A549 (cell line): ENCODE data around the gene KRTCAP2. TPM values are rescaled to one million over a fixed set of nuclear protein-coding genes. Genes with fewer than 3 reads are reported as not detected.
A peak's percentile ranks its signal among the peaks of the same experiment; 100 is the strongest.

ENCODE experiments used
- ATAC-seq, 2 experiments: fragments of 200-7000 bp in 1 of 2; fragments of >200 bp in 1 of 2; cut with Nextera tagmentation in 1 of 2; cut with Tn5 transposase in 1 of 2; 3 replicates each; pipeline versions ENCODE4 v1.8.0 to v1.9.1; 2018 to 2020; ENCODE audit warnings: mild to moderate bottlenecking in 1 of 2, moderate library complexity in 1 of 2
- CTCF ChIA-PET: fragments of 300-600 bp; sonication (Branson Sonifier 250); formaldehyde crosslinking; extraction: SDS; loops from one replicate; lab custom pipeline; 2021; ENCODE audit warnings: antibody characterized with exemption, inconsistent platforms; lab: Yijun Ruan, JAX
- POLR2A ChIA-PET: fragments of 350-600 bp; formaldehyde crosslinking; extraction: SDS; loops from one replicate; lab custom pipeline; 2021; ENCODE audit warnings: antibody characterized with exemption, inconsistent platforms; lab: Yijun Ruan, JAX
- DNase-seq, 2 experiments: peaks; one replicate each; pipeline versions ENCODE4 v3.0.0 to v3.0.0-alpha.2; 2011 to 2016; ENCODE audit warnings: low read depth in 1 of 2, low spot score in 1 of 2
- FAIRE-seq: peaks from 2 replicates; lab custom pipeline; 2011; peaks lifted over from hg19 to GRCh38; lab: Jason Lieb, UNC
- H3K27ac ChIP-seq, 2 experiments: fragments of >200 bp; sonication (Bioruptor Twin); formaldehyde crosslinking; 3 replicates each; pipeline ENCODE4 v1.5.1; 2016 to 2017
- H3K4me1 ChIP-seq: fragments of >200 bp; sonication (Bioruptor Twin); formaldehyde crosslinking; 3 replicates; pipeline ENCODE4 v1.6.1; 2016
- H3K4me2 ChIP-seq: fragments of >200 bp; sonication (Bioruptor Twin); formaldehyde crosslinking; 3 replicates; pipeline ENCODE4 v1.6.1; 2016
- H3K4me3 ChIP-seq: fragments of >200 bp; sonication (Bioruptor Twin); formaldehyde crosslinking; 3 replicates; pipeline ENCODE4 v1.5.1; 2016
- H3K9me3 ChIP-seq: fragments of >200 bp; sonication (Bioruptor Twin); formaldehyde crosslinking; 3 replicates; pipeline ENCODE4 v1.6.1; 2016
- BHLHE40 ChIP-seq: IDR thresholded peaks from 2 replicates; pipeline ENCODE4 v1.6.1; 2012; ENCODE audit warnings: low read depth, low read length, inconsistent platforms
- CEBPB ChIP-seq, 2 experiments: fragments of >200 bp in 1 of 2; sonication (Bioruptor Twin) in 1 of 2; formaldehyde crosslinking in 1 of 2; IDR thresholded peaks; 2 replicates each; pipeline ENCODE4 v1.6.1; 2012 to 2016
- CHD2 ChIP-seq: fragments of 150-350 bp; IDR thresholded peaks from 2 replicates; pipeline ENCODE4 v1.6.1; 2014; ENCODE audit warnings: low read length; ENCODE audit not compliant: partially characterized antibody
- EHF ChIP-seq: fragments of 250-450 bp; sonication (Bioruptor Pico); IDR thresholded peaks from 2 replicates; pipeline ENCODE4 v1.5.0; 2020; ENCODE audit warnings: mild to moderate bottlenecking
- EHMT2 ChIP-seq: fragments of 200-600 bp; sonication (generic); IDR thresholded peaks from 2 replicates; pipeline ENCODE4 v1.6.1; 2016; ENCODE audit warnings: antibody characterized with exemption, low read depth, mild to moderate bottlenecking, moderate library complexity
- EP300 ChIP-seq, 2 experiments: fragments of >200 bp; sonication (Bioruptor Twin); formaldehyde crosslinking; IDR thresholded peaks; 2 replicates in 1 of 2; 3 replicates in 1 of 2; pipeline ENCODE4 v1.6.1; 2016 to 2017
- ESRRA ChIP-seq: fragments of 150-350 bp; IDR thresholded peaks from 2 replicates; pipeline ENCODE4 v1.6.1; 2014; ENCODE audit warnings: mild to moderate bottlenecking, low read length, borderline replicate concordance
- FOSL2 ChIP-seq, 2 experiments: fragments of 450-650 bp in 1 of 2; fragments of >200 bp in 1 of 2; sonication (Bioruptor Twin) in 1 of 2; formaldehyde crosslinking; IDR thresholded peaks; 2 replicates each; pipeline versions ENCODE4 v1.5.0 to v1.6.1; 2016 to 2020; ENCODE audit warnings: mild to moderate bottlenecking in 1 of 2, moderate library complexity in 1 of 2
- FOXS1 ChIP-seq: fragments of 250-450 bp; sonication (Bioruptor Pico); IDR thresholded peaks from 2 replicates; pipeline ENCODE4 v1.5.0; 2020; ENCODE audit warnings: mild to moderate bottlenecking, moderate library complexity
- GATA3 ChIP-seq: IDR thresholded peaks from 2 replicates; pipeline ENCODE4 v1.6.1; 2012; ENCODE audit warnings: borderline replicate concordance
- HOXB5 ChIP-seq: fragments of 250-450 bp; sonication (Bioruptor Pico); IDR thresholded peaks from 2 replicates; pipeline ENCODE4 v1.5.0; 2020; ENCODE audit warnings: mild to moderate bottlenecking, moderate library complexity
- JUN ChIP-seq, 2 experiments: fragments of >200 bp; sonication (Bioruptor Twin); formaldehyde crosslinking; IDR thresholded peaks; 2 replicates in 1 of 2; 3 replicates in 1 of 2; pipeline ENCODE4 v1.6.1; 2016 to 2017
- JUNB ChIP-seq: fragments of >200 bp; sonication (Bioruptor Twin); formaldehyde crosslinking; IDR thresholded peaks from 2 replicates; pipeline ENCODE4 v1.6.1; 2016
- KDM5A ChIP-seq: fragments of 200-600 bp; sonication (generic); IDR thresholded peaks from 2 replicates; pipeline ENCODE4 v1.6.1; 2016; ENCODE audit warnings: antibody characterized with exemption, mild to moderate bottlenecking
- MAZ ChIP-seq: fragments of 150-350 bp; IDR thresholded peaks from 2 replicates; pipeline ENCODE4 v1.6.1; 2014; ENCODE audit warnings: antibody characterized with exemption, low read depth, low read length, borderline replicate concordance
- NPAS2 ChIP-seq: fragments of 250-450 bp; sonication (Bioruptor Pico); IDR thresholded peaks from 2 replicates; pipeline ENCODE4 v1.8.0; 2022; ENCODE audit warnings: mild to moderate bottlenecking, moderate library complexity, borderline replicate concordance
- NR3C1 ChIP-seq: fragments of >200 bp; sonication (Bioruptor Twin); formaldehyde crosslinking; IDR thresholded peaks from 3 replicates; pipeline ENCODE4 v1.6.1; 2017
- POLR2A ChIP-seq: IDR thresholded peaks from 2 replicates; pipeline ENCODE4 v1.6.1; 2012; ENCODE audit warnings: mild to moderate bottlenecking, low read length
- POLR2AphosphoS2 ChIP-seq: conservative IDR thresholded peaks from 2 replicates; pipeline ENCODE4 v1.6.1; 2012; ENCODE audit warnings: low read length, improper control_type of control experiment, inconsistent platforms
- RAD21 ChIP-seq, 2 experiments: fragments of >200 bp in 1 of 2; sonication (Bioruptor Twin) in 1 of 2; formaldehyde crosslinking in 1 of 2; IDR thresholded peaks in 1 of 2; conservative IDR thresholded peaks in 1 of 2; 2 replicates in 1 of 2; 3 replicates in 1 of 2; pipeline ENCODE4 v1.6.1; 2012 to 2018; ENCODE audit warnings: inconsistent platforms in 1 of 2
- RNF2 ChIP-seq: fragments of 200-600 bp; sonication (generic); IDR thresholded peaks from 2 replicates; pipeline ENCODE4 v1.6.1; 2016; ENCODE audit warnings: low read depth, mild to moderate bottlenecking, antibody characterized with exemption, moderate library complexity, borderline replicate concordance
- TFCP2L1 ChIP-seq: fragments of 250-450 bp; sonication (Bioruptor Pico); IDR thresholded peaks from 2 replicates; pipeline ENCODE4 v1.5.0; 2021; ENCODE audit warnings: mild to moderate bottlenecking
- TP53 ChIP-seq: fragments of 250-450 bp; sonication (Bioruptor Pico); IDR thresholded peaks from 2 replicates; pipeline ENCODE4 v1.5.0; 2021; ENCODE audit warnings: mild to moderate bottlenecking, moderate library complexity
- ZC3H11A ChIP-seq: fragments of 450-650 bp; IDR thresholded peaks from 2 replicates; pipeline ENCODE4 v1.6.1; 2014; ENCODE audit warnings: antibody characterized with exemption, mild to moderate bottlenecking
- ZFP36 ChIP-seq: fragments of 450-650 bp; IDR thresholded peaks from 2 replicates; pipeline ENCODE4 v1.6.1; 2014; ENCODE audit warnings: borderline replicate concordance; ENCODE audit not compliant: partially characterized antibody
- ZSCAN20 ChIP-seq: fragments of 250-450 bp; sonication (Bioruptor Pico); IDR thresholded peaks from 2 replicates; pipeline ENCODE4 v1.8.0; 2022; ENCODE audit warnings: mild to moderate bottlenecking, moderate library complexity
- WGBS: methylation state at CpG from one replicate; pipeline ENCODE4 v1.1.6; 2017; ENCODE audit errors: missing lambda C conversion rate; 5-methylcytosine and 5-hydroxymethylcytosine counted together
- polyA plus RNA-seq, 4 experiments: library from polyadenylated mRNA; depleted of rRNA in 3 of 4; stranded (reverse); fragments of >200 nt; fragmentation: RNase III in 1 of 4; extraction: RNeasy Plus Mini Kit Qiagen cat#74134 plus additional on column Dnase treatment in 1 of 4; gene quantifications; 2 replicates in 3 of 4; 3 replicates in 1 of 4; pipeline ENCODE4 v1.2.3, GENCODE V29; 2011 to 2017
- TF ChIP-seq, protein P1 (sequence below): IDR thresholded peaks from 2 replicates; pipeline ENCODE4 v1.6.1; 2012
- TF ChIP-seq, protein P2 (sequence below): fragments of 250-450 bp; sonication (Bioruptor Pico); IDR thresholded peaks from 2 replicates; pipeline ENCODE4 v1.5.0; 2021; ENCODE audit warnings: mild to moderate bottlenecking, moderate library complexity, borderline replicate concordance
- TF ChIP-seq, protein P3 (sequence below): IDR thresholded peaks from 2 replicates; pipeline ENCODE4 v1.6.1; 2012; ENCODE audit warnings: low read depth, borderline replicate concordance
- TF ChIP-seq, protein P4 (sequence below): fragments of 450-650 bp; IDR thresholded peaks from 2 replicates; pipeline ENCODE4 v1.6.1; 2014; ENCODE audit warnings: antibody characterized with exemption
- TF ChIP-seq, protein P5 (sequence below): fragments of >200 bp; sonication (Bioruptor Twin); formaldehyde crosslinking; IDR thresholded peaks from 2 replicates; pipeline ENCODE4 v1.6.1; 2016
- TF ChIP-seq, protein P6 (sequence below): fragments of 150-350 bp; IDR thresholded peaks from 2 replicates; pipeline ENCODE4 v1.6.1; 2014; ENCODE audit warnings: low read depth, mild to moderate bottlenecking, low read length

KRTCAP2 gene
- polyA plus RNA-seq, 2 of the 4 experiments (the other 2 are of a cell fraction), result 154 to 217 TPM

DNA sequence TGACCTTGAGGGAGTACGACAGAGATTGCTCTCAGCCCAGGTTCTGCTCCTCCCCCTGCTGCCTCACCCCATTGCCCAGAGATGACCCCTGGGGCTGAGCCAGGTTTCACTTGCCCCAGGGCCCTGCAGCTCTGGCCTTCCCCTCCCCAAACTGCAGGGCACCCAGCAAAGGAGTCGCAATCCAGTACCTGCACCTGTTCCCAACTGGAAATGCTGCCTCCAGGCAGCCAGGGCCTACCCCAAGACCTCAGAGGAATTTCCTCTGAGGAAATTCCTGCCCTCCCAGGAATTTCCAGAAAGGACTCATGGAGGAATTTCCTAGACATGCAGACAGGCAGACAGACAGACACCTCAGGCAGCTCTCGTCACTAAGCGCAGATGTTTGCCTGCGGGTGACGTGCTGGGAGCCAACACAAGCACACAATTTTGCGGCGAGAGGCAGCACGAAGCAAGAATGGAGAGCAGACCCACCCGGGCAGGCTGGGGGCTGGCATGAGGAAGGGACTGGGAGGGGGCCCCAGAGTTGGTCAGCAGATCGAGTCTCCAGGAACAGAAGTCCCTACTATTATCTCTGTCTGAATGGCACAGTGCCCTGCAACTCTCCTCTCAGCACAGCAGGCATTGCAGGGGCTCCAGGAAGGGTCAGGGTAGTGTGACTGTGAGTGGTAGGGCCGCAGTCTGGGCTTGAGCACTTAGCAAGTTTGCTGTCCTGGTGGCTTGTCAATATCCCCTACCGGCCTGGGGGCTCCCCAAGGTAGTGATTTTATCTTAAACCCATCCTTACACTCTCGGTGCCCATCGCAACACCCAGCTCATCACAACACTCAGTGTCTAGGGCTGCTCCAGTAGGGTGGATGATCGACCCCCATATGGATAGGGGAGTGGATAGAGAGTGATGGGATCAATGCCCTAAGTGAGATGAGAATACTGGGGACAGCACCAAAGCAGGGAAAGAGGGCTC, 48.3 kb downstream of the KRTCAP2 start:
- Histone ChIP-seq H3K9me3 (no peaks in the 10 kb centered on the region), H3K4me1 (peaks cover 48% of the 10 kb centered on the region), H3K4me3 (no peak overlapping the region), H3K27ac (peak overlapping the region; percentile 80 to 90), H3K4me2 (peak overlapping the region; percentile 89)
- FAIRE-seq, result no peak
- ChIA-PET POLR2A (interaction anchor here (1.0 to 2.0 kb wide), 3 partner anchors 10 to 70 kb away, joined by 3 to 8 read pairs (median 4); partner anchors contain the start of gene SLC50A1), CTCF (interaction anchor here (0.8 to 19.7 kb wide), 12 partner anchors 10 to 81 kb away, joined by 3 to 309 read pairs (median 6); partner anchors contain the start of genes KRTCAP2 and SLC50A1)
- DNase-seq, result peak in 1 of 2 experiments; percentile 88
- 24% methylated on average over 15 of the region's 16 CpGs for WGBS
- peak; percentile 26 to 32; a peak in 5 of 6 replicates for ATAC-seq
- TF ChIP-seq NPAS2 (CRISPR knock-in tag), result no peak
- no peak for TF ChIP-seq RNF2
- TF ChIP-seq HOXB5 (CRISPR knock-in tag), result no peak
- peak; percentile 52 for TF ChIP-seq ZFP36
- TF ChIP-seq, protein P1, sequence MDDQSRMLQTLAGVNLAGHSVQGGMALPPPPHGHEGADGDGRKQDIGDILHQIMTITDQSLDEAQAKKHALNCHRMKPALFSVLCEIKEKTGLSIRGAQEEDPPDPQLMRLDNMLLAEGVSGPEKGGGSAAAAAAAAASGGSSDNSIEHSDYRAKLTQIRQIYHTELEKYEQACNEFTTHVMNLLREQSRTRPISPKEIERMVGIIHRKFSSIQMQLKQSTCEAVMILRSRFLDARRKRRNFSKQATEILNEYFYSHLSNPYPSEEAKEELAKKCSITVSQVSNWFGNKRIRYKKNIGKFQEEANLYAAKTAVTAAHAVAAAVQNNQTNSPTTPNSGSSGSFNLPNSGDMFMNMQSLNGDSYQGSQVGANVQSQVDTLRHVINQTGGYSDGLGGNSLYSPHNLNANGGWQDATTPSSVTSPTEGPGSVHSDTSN, result no peak
- TF ChIP-seq GATA3, result peak; percentile 50; the same call in 1 of the 2 replicates
- peak in 1 of 2 experiments; percentile 10; a peak in 1 of 4 replicates for TF ChIP-seq CEBPB (IDR thresholded peaks at IDR 0.05)
- TF ChIP-seq FOSL2 (IDR thresholded peaks at IDR 0.05), result no peak
- TF ChIP-seq FOSL2 (CRISPR knock-in tag; IDR thresholded peaks at IDR 0.05), result peak; percentile 70
- no peak for TF ChIP-seq BHLHE40
- no peak for TF ChIP-seq EHF (CRISPR knock-in tag)
- no peak for TF ChIP-seq MAZ
- TF ChIP-seq POLR2AphosphoS2, result no peak
- TF ChIP-seq, protein P2, sequence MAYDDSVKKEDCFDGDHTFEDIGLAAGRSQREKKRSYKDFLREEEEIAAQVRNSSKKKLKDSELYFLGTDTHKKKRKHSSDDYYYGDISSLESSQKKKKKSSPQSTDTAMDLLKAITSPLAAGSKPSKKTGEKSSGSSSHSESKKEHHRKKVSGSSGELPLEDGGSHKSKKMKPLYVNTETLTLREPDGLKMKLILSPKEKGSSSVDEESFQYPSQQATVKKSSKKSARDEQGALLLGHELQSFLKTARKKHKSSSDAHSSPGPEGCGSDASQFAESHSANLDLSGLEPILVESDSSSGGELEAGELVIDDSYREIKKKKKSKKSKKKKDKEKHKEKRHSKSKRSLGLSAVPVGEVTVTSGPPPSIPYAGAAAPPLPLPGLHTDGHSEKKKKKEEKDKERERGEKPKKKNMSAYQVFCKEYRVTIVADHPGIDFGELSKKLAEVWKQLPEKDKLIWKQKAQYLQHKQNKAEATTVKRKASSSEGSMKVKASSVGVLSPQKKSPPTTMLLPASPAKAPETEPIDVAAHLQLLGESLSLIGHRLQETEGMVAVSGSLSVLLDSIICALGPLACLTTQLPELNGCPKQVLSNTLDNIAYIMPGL (CRISPR knock-in tag), result no peak
- TF ChIP-seq JUNB, result no peak
- peak in 1 of 2 experiments; percentile 48; a peak in 2 of 5 replicates for TF ChIP-seq JUN (IDR thresholded peaks at IDR 0.05)
- TF ChIP-seq, protein P3, sequence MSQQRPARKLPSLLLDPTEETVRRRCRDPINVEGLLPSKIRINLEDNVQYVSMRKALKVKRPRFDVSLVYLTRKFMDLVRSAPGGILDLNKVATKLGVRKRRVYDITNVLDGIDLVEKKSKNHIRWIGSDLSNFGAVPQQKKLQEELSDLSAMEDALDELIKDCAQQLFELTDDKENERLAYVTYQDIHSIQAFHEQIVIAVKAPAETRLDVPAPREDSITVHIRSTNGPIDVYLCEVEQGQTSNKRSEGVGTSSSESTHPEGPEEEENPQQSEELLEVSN, result peak; percentile 50; the same call in 1 of the 2 replicates
- no peak for TF ChIP-seq POLR2A
- TF ChIP-seq, protein P4, sequence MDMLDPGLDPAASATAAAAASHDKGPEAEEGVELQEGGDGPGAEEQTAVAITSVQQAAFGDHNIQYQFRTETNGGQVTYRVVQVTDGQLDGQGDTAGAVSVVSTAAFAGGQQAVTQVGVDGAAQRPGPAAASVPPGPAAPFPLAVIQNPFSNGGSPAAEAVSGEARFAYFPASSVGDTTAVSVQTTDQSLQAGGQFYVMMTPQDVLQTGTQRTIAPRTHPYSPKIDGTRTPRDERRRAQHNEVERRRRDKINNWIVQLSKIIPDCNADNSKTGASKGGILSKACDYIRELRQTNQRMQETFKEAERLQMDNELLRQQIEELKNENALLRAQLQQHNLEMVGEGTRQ, result no peak
- no peak for TF ChIP-seq KDM5A
- TF ChIP-seq TFCP2L1 (CRISPR knock-in tag), result no peak
- no peak for TF ChIP-seq ZSCAN20 (CRISPR knock-in tag)
- no peak for TF ChIP-seq FOXS1 (CRISPR knock-in tag)
- no peak for TF ChIP-seq TP53 (CRISPR knock-in tag)
- no peak for TF ChIP-seq ZC3H11A
- no peak for TF ChIP-seq CHD2
- TF ChIP-seq EP300 (IDR thresholded peaks at IDR 0.05), result peak in 1 of 2 experiments; percentile 61; a peak in 1 of 5 replicates
- TF ChIP-seq RAD21 (conservative IDR thresholded peaks at IDR 0.05 in 1 of 2, IDR thresholded peaks at IDR 0.05 in 1 of 2), result 0 out of 5 replicates have a peak, but pooled peaks of 1 of the 2 experiments have one; percentile 7
- no peak for TF ChIP-seq NR3C1
- TF ChIP-seq, protein P5, sequence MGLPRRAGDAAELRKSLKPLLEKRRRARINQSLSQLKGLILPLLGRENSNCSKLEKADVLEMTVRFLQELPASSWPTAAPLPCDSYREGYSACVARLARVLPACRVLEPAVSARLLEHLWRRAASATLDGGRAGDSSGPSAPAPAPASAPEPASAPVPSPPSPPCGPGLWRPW, result no peak
- TF ChIP-seq, protein P6, sequence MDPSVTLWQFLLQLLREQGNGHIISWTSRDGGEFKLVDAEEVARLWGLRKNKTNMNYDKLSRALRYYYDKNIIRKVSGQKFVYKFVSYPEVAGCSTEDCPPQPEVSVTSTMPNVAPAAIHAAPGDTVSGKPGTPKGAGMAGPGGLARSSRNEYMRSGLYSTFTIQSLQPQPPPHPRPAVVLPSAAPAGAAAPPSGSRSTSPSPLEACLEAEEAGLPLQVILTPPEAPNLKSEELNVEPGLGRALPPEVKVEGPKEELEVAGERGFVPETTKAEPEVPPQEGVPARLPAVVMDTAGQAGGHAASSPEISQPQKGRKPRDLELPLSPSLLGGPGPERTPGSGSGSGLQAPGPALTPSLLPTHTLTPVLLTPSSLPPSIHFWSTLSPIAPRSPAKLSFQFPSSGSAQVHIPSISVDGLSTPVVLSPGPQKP, result no peak
- peak; percentile 28; the same call in 1 of the 2 replicates for TF ChIP-seq ESRRA
- no peak for TF ChIP-seq EHMT2
